NCI-H1105 treated with DMSO at 0.1 percent for 48 hours (cell line): Measurements from ENCODE around the gene AIPL1.

ENCODE experiments used
- DNase-seq: peaks from one replicate; lab custom pipeline; 2025; lab: John Stamatoyannopoulos, UW

AIPL1 gene

GRCh38 chr17:6467567-6467966 lies 32.6 kb upstream of the AIPL1 start:
- no peak for DNase-seq

- no peak for DNase-seq
Observed at GRCh38 chr17:6465206-6466003, 30.5 kb upstream of the AIPL1 start.

- DNase-seq, result no peak
Observed at GRCh38 chr17:6464446-6465041, 29.6 kb upstream of the AIPL1 start.

- no peak for DNase-seq
Observed at GRCh38 chr17:6463616-6464445, 28.9 kb upstream of the AIPL1 start.

GRCh38 chr17:6462692-6463091 lies 27.8 kb upstream of the AIPL1 start:
- no peak for DNase-seq

GRCh38 chr17:6461792-6462524 lies 27.0 kb upstream of the AIPL1 start:
- no peak for DNase-seq

- no peak for DNase-seq
Observed at GRCh38 chr17:6461246-6461645, 26.3 kb upstream of the AIPL1 start.

- DNase-seq, result no peak
Observed at GRCh38 chr17:6460531-6461161, 25.7 kb upstream of the AIPL1 start.

- DNase-seq, result no peak
Observed at GRCh38 chr17:6458460-6458950, 23.6 kb upstream of the AIPL1 start.

- no peak for DNase-seq
Observed at GRCh38 chr17:6457688-6458459, 23.0 kb upstream of the AIPL1 start.

- no peak for DNase-seq
Observed at GRCh38 chr17:6456914-6457687, 22.2 kb upstream of the AIPL1 start.

- no peak for DNase-seq
Observed at GRCh38 chr17:6456321-6456720, 21.4 kb upstream of the AIPL1 start.

GRCh38 chr17:6455321-6455705 lies 20.4 kb upstream of the AIPL1 start:
- no peak for DNase-seq

- DNase-seq, result no peak
Observed at GRCh38 chr17:6454495-6455320, 19.8 kb upstream of the AIPL1 start.

- no peak for DNase-seq
Observed at GRCh38 chr17:6453279-6454024, 18.5 kb upstream of the AIPL1 start.

GRCh38 chr17:6452471-6453266 lies 17.7 kb upstream of the AIPL1 start:
- DNase-seq, result no peak
